ENCODE results near the gene VWF. TPM values are rescaled to one million over a fixed set of nuclear protein-coding genes. Genes with fewer than 3 reads are reported as not detected.

VWF gene
- total RNA-seq, 2 donors from 2014 or later, result 164 to 251 TPM

GRCh38 chr12:5984873-5985272, 139.6 kb downstream of the VWF start:
- no peak for ATAC-seq (ENCODE audit: insufficient number of reproducible peaks, low FRiP score, low read depth)
- TF ChIP-seq CTCF (IDR thresholded peaks at IDR 0.05), result no peak
- no peak overlapping the region for H3K27ac ChIP-seq
- no peaks in the 10 kb centered on the region for H3K4me1 ChIP-seq (ENCODE audit: control insufficient read depth in 1 of 2, low read depth in 2 of 2)
- no peaks in the 10 kb centered on the region for H3K36me3 ChIP-seq
- H3K9me3 ChIP-seq, result no peaks in the 10 kb centered on the region
- DNase-seq (ENCODE audit: low spot score), result no peak
- H3K27me3 ChIP-seq (replicated peaks; ENCODE audit: insufficient read depth), result no peaks in the 10 kb centered on the region
- no peak overlapping the region for H3K4me3 ChIP-seq

DNA sequence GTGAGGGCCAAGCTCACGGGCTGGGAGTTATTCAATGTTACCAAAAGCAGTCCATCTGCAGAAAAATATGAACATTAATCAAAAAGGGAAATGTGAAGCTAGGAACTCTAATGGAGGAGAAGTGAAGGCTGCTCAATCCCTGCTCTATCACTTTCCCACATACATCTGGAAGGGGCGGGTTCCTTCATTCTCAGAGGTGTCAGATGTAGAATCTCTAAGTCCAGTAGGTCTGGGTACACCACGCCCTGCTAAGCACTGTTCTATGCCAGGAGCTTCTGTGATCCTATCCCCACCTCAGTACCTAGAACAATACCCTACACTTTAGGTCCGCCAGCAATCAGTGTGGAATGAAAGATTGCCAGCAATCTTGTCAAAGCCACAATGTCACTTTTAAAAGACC, 142.4 kb downstream of the VWF start:
- no peak for TF ChIP-seq CTCF (IDR thresholded peaks at IDR 0.05)
- H3K36me3 ChIP-seq, result no peaks in the 10 kb centered on the region
- DNase-seq (ENCODE audit: low spot score), result no peak
- H3K27me3 ChIP-seq (replicated peaks; ENCODE audit: insufficient read depth), result no peaks in the 10 kb centered on the region
- no peaks in the 10 kb centered on the region for H3K4me1 ChIP-seq (ENCODE audit: control insufficient read depth in 1 of 2, low read depth in 2 of 2)
- no peak overlapping the region for H3K4me3 ChIP-seq
- H3K27ac ChIP-seq, result no peak overlapping the region
- H3K9me3 ChIP-seq, result no peaks in the 10 kb centered on the region
- ATAC-seq (ENCODE audit: insufficient number of reproducible peaks, low FRiP score, low read depth), result no peak

DNA sequence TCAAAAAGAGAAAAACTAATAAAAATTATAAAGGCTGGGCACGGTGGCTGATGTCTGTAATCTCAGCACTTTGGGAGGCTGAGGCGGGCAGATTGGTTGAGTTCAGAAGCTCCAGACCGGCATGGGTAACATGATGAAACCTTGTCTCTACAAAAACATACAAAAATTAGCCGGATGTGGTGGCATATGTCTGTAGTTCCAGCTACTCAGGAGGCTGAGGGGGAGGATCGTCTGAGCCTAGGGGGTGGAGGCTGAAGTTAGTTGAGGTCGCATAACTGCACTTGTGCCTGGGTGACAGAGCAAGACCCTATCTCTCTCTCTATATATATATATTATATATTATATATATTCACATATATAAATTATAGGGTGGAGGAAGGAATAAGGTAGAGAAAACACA, 146.9 kb downstream of the VWF start:
- Histone ChIP-seq H3K27ac (no peak overlapping the region), H3K9me3 (no peaks in the 10 kb centered on the region), H3K36me3 (no peaks in the 10 kb centered on the region), H3K4me3 (no peak overlapping the region), H3K4me1 (ENCODE audit: control insufficient read depth in 1 of 2, low read depth in 2 of 2) (no peaks in the 10 kb centered on the region), H3K27me3 (replicated peaks; ENCODE audit: insufficient read depth) (no peaks in the 10 kb centered on the region)
- no peak for TF ChIP-seq CTCF (IDR thresholded peaks at IDR 0.05)
- ATAC-seq (ENCODE audit: insufficient number of reproducible peaks, low FRiP score, low read depth) (no peak), DNase-seq (ENCODE audit: low spot score) (no peak)

- Histone ChIP-seq H3K4me3 (no peak overlapping the region), H3K9me3 (no peaks in the 10 kb centered on the region), H3K36me3 (no peaks in the 10 kb centered on the region), H3K4me1 (ENCODE audit: control insufficient read depth in 1 of 2, low read depth in 2 of 2) (no peaks in the 10 kb centered on the region), H3K27me3 (replicated peaks; ENCODE audit: insufficient read depth) (no peaks in the 10 kb centered on the region), H3K27ac (no peak overlapping the region)
- ATAC-seq (ENCODE audit: insufficient number of reproducible peaks, low FRiP score, low read depth), result no peak
- no peak for DNase-seq (ENCODE audit: low spot score)
- no peak for TF ChIP-seq CTCF (IDR thresholded peaks at IDR 0.05)
Observed at GRCh38 chr12:5976711-5977110, 147.8 kb downstream of the VWF start.

DNA sequence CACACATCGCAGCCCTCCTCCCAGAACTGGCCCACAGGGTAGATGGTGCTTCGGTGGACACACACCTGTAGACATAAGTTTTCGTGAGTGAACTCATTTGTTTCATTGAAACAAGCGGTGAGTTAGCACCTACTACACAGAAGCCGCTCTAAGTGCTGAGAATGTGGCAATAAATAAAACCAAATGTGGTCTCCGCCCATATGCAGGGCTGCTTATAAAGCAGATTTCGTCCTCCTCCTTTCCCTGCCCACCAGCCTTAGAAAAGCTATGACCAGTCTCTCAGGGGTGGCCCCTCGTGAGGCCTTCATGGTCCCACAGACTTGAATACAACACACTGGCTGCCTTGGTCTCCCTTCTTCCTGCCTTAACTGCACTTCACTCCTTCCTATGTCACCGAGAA, 148.3 kb downstream of the VWF start:
- no peak overlapping the region for H3K4me3 ChIP-seq
- DNase-seq (ENCODE audit: low spot score) (no peak), ATAC-seq (ENCODE audit: insufficient number of reproducible peaks, low FRiP score, low read depth) (no peak)
- H3K36me3 ChIP-seq, result no peaks in the 10 kb centered on the region
- no peaks in the 10 kb centered on the region for H3K27me3 ChIP-seq (replicated peaks; ENCODE audit: insufficient read depth)
- TF ChIP-seq CTCF (IDR thresholded peaks at IDR 0.05), result no peak
- no peaks in the 10 kb centered on the region for H3K9me3 ChIP-seq
- no peak overlapping the region for H3K27ac ChIP-seq
- H3K4me1 ChIP-seq (ENCODE audit: control insufficient read depth in 1 of 2, low read depth in 2 of 2), result no peaks in the 10 kb centered on the region
